ENCODE measurements around the gene TRAF5.
"Not testable (repeated sequence)": the region's sequence is repeated elsewhere in the genome, so short reads cannot be mapped to it uniquely, and the experiment has no call there.

Gene TRAF5

DNA sequence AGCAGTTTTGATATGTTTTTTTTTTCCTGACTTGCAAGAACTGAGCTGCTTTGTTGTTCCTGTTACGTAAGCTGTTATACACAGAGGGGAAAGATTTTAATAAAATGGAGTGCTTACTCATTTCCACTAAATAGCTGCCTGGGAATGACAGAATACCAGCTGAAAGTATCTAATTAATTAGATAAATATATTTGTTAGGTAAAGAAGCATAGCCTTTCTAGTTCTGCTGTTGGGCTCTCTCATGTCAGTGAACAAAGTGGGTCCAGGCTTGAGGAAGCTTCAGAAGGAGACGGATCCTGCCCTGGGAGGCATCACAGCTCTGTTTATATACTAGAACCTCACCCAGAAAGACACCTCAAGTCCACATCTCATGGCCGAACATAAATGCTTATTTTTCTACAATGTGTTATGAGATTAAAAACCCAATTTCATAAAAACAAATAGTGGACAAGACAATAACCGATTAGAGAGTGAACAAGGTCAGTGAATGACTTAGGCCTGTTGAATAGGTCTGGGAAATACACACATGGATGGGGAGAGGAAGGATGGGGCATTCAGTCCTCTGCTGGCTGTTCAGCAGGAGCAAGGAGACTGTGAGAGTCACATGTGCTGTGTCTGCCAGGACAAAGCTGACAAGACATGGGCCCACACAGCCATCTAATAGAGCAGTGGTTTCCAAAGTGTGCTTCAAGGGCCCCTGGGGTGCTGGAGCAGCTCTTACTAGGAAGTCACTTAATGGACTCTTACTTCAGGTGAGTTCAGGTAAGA, 20.6 kb downstream of the TRAF5 start:
- no peak for ATAC-seq

DNA sequence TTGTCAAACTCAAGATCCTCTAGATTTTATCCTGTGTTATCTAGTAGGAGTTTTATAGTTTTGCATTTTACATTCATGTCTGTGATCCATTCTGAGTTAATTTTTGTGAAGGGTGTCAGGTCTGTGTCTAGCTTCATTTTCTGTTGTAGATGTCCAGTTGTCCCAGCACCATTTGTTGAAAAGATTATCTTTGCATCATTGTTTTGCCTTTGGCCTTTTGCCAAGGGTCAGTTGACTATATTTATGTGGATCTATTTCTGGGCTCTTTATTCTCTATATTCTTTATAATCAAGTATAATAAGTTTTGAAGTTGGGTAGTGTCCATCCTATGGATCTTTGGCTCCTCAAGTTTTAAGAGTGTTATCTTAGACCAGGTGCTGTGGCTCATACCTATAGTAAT, 21.9 kb downstream of the TRAF5 start:
- no peak for ATAC-seq

GRCh38 chr1:211349741-211350140, 23.1 kb downstream of the TRAF5 start:
- no peak for ATAC-seq

DNA sequence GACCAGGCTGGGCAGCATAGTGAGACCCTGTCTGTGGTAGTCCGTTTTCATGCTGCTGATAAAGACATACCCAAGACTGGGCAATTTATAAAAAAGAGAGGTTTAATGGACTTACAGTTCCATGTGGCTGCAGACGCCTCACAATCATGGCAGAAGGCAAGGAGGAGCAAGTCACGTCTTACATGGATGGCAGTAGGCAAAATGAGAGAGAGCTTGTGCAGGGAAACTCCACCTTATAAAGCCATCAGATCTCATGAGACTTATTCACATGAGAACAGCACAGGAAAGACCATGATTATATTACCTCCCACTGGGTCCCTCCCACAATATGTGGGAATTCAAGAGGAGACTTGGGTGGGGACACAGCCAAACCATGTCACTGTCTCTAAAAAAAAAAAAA, 25.4 kb downstream of the TRAF5 start:
- not testable (repeated sequence) for ATAC-seq

DNA sequence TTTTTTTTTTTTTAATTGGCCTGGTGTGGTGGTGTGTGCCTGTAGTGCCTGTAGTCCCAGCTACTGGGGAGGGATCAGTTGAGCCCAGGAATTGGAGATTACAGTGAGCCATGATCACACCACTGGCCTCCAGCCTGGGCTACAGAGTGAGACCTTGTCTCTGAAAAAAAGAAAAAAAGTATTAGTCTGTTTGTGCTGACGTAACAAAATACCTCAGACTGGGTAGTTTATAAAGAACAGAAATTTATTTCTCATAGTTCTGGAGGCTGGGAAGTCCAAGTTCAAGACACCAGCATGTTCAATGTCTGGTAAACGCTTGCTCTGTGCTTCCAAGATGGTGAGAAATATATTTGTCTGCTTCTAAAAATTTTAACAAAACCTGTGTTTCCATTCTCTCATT, 25.8 kb downstream of the TRAF5 start:
- no peak for ATAC-seq

DNA sequence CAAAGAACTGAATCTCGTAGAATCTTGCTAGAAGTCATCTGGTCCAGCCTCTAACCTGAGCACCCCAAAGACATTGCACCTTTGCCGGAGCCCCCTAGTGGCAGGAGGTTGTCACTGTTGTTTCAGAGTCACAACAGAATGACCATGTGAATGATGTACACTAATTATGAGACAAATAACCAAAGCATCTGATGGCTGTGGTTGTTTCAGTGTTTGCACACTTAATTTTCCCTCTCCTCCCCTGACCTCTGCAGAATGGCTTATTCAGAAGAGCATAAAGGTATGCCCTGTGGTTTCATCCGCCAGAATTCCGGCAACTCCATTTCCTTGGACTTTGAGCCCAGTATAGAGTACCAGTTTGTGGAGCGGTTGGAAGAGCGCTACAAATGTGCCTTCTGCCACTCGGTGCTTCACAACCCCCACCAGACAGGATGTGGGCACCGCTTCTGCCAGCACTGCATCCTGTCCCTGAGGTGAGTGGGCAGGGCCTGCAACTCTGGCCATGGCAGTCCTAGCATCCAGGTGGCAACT, 26.4 kb downstream of the TRAF5 start:
- ATAC-seq = peak; percentile 65 to 76

GRCh38 chr1:211353562-211354212, 27.1 kb downstream of the TRAF5 start:
- no peak for ATAC-seq

GRCh38 chr1:211355873-211356272, 29.2 kb downstream of the TRAF5 start:
- peak; percentile 34 to 46 for ATAC-seq

DNA sequence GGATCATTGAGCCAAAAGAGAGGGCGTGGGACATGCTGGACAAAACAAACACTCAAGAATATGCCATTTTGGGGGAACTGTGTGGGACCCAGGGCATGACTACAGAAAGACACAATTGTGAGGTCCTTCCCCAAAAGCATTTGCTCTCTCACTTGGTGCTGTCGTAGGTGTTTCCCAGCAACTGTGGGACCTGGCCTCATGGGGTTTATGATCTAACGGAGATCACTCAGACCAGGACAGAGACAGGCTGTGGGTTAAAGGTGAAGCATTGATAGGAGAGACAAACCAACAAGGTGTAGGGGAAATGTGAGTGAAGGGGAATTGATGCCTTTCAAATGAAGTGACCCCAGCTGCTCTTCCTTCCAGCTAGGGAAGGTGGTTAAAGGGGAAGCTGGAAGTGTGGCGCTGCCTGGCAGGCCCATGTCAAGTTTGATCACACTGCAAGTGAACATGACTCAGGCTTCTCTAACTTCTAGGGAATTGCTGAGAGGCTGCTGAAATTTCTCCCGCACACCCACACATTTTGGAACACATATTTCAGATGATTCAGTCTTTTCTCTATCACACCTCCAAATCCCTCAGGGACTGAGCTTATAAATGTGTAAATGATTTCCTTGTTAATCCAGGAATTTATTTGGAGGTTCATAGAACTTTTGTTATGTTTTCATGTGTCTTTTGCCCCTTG, 30.2 kb downstream of the TRAF5 start:
- no peak for ATAC-seq

DNA sequence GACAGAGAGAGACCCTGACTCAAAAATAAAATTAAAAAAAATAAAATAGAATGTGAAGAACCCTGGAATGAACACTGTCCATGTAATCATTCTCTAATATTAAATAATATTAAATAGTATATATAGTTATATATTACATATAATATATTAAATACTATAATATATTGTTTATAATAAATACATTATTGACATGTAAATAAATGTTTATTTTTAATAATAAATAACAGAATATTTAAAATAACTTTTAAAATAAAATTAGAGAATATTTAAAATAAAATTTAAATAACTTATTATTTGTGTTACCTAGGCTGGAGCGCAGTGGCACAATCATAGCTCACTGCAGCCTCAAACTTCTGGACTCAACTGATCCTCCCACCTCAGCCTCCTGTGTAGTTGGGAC, 32.1 kb downstream of the TRAF5 start:
- no peak for ATAC-seq

DNA sequence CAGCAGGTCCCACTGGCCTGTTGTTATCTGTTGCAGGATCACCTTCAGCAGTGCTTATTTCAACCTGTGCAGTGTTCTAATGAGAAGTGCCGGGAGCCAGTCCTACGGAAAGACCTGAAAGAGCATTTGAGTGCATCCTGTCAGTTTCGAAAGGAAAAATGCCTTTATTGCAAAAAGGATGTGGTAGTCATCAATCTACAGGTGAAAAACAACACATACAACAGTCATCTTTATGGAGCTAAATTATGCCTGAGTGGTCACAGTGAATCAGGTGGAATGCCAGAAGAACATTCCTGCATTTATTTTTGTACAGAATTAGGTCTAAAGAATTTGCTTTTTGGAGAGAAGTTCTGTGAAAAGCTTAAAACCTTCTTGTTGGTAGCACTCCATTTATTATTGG, 33.2 kb downstream of the TRAF5 start:
- ATAC-seq = no peak

GRCh38 chr1:211361202-211361601, 34.6 kb downstream of the TRAF5 start:
- no peak for ATAC-seq

DNA sequence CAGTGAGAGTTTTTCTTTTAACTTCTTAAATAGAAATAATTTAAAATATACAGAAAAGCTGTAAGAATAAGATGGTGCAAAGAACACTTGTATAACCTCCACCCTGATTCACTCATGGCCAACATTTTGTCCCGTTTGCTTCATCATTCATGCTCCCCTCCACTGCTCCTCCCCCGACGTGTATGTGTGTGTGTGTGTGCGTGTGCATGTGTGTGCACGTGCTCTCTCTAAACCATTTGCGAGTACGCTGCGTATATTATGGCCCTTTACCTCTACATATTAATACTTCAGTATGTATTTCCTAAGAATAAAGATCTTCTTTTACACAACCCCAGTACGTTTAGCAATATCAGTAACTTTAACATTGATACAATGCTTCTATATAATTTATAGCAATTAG, 43.0 kb downstream of the TRAF5 start:
- ATAC-seq = no peak

DNA sequence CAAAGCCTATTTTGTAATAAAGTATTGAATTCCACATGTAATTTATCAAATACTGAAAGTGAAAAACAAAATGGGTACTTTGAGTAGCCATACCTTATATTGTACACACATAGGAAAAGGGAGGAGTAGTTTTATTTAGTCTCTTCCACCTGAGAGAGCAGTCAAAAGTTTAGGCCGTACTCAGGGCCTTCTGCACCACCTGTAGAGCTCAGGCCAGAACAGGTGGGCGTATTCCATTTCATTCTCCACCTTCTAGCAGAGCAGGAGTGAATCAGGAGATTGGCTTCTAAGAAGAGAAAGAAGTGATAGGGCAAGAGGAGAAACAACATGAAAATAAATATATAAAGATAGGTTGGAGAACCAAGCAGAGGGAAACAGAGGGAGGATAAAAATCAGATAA, 44.0 kb downstream of the TRAF5 start:
- no peak for ATAC-seq

GRCh38 chr1:211371406-211372105, 44.9 kb downstream of the TRAF5 start:
- peak; percentile 28 to 45 for ATAC-seq

GRCh38 chr1:211372463-211372862, 45.8 kb downstream of the TRAF5 start:
- no peak for ATAC-seq

DNA sequence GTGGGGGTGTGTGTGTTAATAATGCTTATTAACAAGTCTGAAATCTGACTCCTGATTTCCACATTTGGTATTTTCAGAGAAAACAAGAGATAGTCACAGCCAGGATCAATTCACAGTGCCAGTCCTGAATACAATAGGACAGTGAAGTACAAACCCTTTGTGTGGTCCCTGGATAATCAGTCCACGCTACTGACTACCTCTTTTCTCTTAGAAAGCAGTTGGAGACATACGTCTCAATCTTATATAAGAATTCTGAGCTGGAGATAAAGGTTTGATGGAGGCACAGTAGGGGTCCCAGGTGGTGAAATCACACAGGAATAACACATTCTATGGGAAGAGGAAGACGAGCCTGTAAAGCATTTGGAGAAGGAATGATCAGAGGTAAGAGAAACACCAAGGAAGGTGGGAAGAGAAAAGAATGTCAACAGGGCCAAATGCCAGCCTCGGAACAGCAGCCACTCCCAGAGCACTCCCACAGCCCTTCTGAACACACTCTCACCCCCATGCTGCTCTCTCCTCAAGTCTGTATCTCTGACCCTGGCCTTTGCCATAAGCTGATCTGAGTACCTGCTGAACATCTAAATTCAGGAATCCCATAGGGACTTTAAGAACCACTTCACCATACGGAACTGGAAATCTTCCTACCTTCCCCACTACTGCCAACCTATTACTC, 48.6 kb downstream of the TRAF5 start:
- no peak for ATAC-seq

DNA sequence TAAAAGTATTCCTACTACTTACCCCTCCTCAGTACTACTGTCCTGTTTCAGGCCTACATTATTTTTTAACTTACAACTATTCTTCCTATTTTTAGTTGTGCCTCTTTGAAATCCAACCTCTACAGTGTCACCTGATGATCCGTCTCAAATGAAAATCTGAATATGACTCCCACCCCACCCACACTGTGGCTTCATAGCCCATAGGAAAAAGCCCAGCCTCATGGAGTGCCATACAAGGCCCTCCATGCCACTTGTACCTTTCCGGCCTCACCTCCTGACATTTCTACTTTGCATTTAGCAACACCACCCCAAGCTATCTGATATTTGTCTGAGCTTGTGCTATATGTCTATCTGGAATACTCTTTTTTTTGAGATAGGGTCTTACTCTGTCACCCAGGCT, 49.3 kb downstream of the TRAF5 start:
- no peak for ATAC-seq

DNA sequence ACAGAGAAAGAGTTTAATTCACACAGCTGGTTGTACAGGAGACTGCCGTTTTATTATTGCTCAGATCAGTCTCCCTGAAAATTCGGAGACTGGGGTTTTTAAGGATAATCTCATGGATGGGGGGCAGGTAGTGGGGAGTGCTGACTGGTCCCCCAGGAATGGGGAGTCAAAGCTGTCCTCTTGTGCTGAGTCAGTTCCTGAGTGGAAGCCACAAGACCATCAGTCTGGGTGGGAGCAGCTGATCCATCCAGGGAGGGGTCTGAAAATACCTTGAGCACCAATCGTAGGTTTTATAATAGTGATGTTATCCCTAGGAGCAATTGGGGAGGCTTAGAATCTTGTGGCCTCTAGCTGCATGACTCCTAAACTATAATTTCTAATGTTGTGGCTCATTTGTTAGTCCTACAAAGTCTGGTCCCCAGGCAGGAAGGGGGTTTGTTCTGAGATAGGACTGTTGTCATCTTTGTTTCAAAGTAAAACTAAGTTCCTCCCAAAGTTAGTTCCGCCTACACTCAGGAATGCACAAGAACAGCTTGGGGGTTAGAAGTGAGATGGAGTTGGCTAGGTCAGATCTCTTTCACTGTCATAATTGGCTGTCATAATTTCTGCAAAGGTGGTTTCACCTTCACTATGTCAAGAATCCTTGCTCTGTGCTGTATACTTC, 50.3 kb downstream of the TRAF5 start:
- no peak for ATAC-seq

GRCh38 chr1:211377539-211378450, 51.2 kb downstream of the TRAF5 start:
- ATAC-seq = no peak

DNA sequence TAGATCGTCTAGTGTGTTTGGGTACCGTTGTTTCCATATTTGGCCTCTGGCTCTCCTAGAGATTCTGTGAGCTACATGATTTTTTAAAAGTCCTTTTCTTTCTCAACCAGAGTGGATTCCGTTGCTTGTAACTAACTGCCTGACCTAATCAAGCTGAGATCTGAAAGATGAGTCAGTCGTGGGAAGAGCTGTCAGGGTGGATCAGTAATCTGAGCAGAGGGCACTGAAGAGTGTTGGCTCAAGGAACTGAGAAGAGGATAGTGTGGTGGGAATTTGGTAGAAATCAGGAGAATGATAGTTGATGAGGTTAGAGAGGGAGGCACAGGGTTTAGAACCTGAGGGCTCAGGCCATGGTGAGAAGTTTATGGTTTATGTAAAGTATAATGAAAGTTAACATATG, 52.2 kb downstream of the TRAF5 start:
- ATAC-seq = peak; percentile 36 to 44

Measured in activated CD4-positive, CD25-positive, alpha-beta regulatory T cell treated with anti-CD3 and anti-CD28 coated beads, Interleukin-2, amount 50 U/mL, for 24 hours (primary cell).